BE2C (cell line): Measurements from ENCODE around the gene KDM5C.

Experiments
- DNase-seq: peaks from one replicate; pipeline ENCODE4 v3.0.0-alpha.2; 2020
- H3K27me3 ChIP-seq: fragments of 250-450 bp; sonication (Bioruptor Pico); 2 replicates; pipeline ENCODE4 v1.5.1; 2020; ENCODE audit warnings: mild to moderate bottlenecking
- H3K36me3 ChIP-seq: fragments of 250-450 bp; sonication (Bioruptor Pico); 2 replicates; pipeline ENCODE4 v1.5.1; 2020; ENCODE audit warnings: mild to moderate bottlenecking
- H3K4me1 ChIP-seq: fragments of 250-450 bp; sonication (Bioruptor Pico); 2 replicates; pipeline ENCODE4 v1.5.1; 2020
- H3K4me3 ChIP-seq: 2 replicates; pipeline ENCODE4 v1.5.1; 2011; ENCODE audit warnings: low read depth, low read length
- H3K9me3 ChIP-seq: fragments of 250-450 bp; sonication (Bioruptor Pico); 2 replicates; pipeline ENCODE4 v1.5.1; 2020
- TF ChIP-seq, protein P1 (sequence below): IDR thresholded peaks from 2 replicates; pipeline ENCODE4 v1.5.1; 2012; ENCODE audit warnings: mild to moderate bottlenecking, low read depth, low read length

The KDM5C gene

DNA sequence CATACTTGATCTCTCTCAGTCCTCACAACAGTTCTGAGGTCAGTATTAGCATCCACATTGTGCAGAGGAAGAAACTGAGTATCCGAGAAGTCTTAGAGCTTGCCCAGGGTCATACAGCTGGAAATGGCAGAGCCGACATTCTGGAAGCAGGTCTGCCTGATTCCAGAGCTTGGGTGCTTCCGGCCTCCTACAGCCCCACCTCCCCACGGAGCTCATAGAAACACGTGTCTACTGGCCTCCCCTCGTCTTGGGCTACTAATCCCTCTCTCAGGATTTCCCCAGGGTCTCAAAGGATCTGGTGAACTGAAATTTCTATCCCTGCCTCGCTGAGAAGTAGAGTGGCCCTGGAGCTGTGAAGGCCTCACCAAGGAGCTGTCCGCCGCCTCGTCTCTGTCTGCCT, 12.0 kb upstream of the KDM5C start:
- no peaks in the 10 kb centered on the region for H3K9me3 ChIP-seq
- TF ChIP-seq, protein P1, sequence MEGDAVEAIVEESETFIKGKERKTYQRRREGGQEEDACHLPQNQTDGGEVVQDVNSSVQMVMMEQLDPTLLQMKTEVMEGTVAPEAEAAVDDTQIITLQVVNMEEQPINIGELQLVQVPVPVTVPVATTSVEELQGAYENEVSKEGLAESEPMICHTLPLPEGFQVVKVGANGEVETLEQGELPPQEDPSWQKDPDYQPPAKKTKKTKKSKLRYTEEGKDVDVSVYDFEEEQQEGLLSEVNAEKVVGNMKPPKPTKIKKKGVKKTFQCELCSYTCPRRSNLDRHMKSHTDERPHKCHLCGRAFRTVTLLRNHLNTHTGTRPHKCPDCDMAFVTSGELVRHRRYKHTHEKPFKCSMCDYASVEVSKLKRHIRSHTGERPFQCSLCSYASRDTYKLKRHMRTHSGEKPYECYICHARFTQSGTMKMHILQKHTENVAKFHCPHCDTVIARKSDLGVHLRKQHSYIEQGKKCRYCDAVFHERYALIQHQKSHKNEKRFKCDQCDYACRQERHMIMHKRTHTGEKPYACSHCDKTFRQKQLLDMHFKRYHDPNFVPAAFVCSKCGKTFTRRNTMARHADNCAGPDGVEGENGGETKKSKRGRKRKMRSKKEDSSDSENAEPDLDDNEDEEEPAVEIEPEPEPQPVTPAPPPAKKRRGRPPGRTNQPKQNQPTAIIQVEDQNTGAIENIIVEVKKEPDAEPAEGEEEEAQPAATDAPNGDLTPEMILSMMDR, result no peak

DNA sequence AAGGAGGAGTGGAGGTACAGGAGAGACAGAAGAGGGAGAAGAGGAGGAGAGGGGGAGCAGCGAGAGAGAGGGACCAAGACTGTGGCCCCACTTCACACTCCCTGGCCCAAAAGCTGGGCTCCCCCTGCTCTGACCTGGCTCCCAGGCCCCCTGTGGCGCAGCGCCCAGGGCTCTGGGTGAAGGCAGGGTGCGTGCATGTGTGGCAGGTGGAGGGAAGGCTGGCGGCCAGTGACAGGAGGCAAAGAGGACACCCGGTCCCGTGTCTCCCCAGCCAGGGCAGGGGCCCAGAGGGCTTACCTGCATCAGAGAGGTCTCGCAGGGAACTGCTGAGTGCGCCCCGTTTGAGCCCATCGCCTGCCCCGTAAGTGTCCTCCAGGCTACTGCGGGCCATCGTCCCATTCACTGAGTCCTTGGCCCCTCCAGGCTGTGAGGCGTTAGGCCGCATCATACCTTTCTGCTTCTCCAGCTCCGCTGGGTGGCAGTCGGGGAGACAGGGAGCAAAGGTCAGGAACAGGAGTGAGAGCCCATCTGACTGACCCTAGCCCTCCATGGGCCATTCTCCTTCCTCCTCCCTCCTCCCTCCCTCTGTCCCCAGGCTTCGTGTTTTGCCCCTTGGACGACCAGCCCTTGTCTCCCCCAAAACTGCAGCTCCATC, 11.1 kb upstream of the KDM5C start:
- TF ChIP-seq, protein P1, result no peak
- H3K4me1 ChIP-seq, result no peaks in the 10 kb centered on the region
- no peaks in the 10 kb centered on the region for H3K27me3 ChIP-seq
- no peak overlapping the region for H3K4me3 ChIP-seq
- no peaks in the 10 kb centered on the region for H3K9me3 ChIP-seq
- no peaks in the 10 kb centered on the region for H3K36me3 ChIP-seq
- DNase-seq, result no peak

More for the DNA sequence above, 12.0 kb upstream of the KDM5C start:
- Histone ChIP-seq H3K4me1 (no peaks in the 10 kb centered on the region), H3K36me3 (no peaks in the 10 kb centered on the region), H3K4me3 (no peak overlapping the region), H3K27me3 (no peaks in the 10 kb centered on the region)
- DNase-seq, result no peak

DNA sequence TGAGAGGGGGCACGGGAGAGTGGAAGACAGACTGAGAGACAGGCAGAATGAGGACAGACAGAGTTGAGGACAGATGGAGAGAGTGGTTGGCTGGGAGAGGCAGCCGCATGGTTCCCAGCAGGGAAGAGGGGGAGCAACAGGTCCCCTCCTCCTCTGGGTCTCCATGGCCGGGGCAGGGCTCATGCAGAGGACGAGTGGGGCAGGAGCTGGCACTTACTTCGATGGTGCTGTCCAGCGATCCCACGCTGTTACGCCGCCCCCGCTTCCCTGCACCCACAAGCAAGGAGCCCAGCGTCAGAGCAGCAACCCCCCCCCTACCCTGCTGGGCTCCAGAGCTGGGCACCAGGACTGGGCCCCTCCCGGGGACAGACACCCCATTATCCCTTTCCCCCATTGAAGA, 10.6 kb upstream of the KDM5C start:
- H3K27me3 ChIP-seq, result no peaks in the 10 kb centered on the region
- TF ChIP-seq, protein P1, result no peak
- H3K36me3 ChIP-seq, result no peaks in the 10 kb centered on the region
- no peaks in the 10 kb centered on the region for H3K4me1 ChIP-seq
- no peak for DNase-seq
- H3K4me3 ChIP-seq, result no peak overlapping the region
- no peaks in the 10 kb centered on the region for H3K9me3 ChIP-seq

GRCh38 chrX:53234484-53234883, 9.5 kb upstream of the KDM5C start:
- Histone ChIP-seq H3K4me1 (no peaks in the 10 kb centered on the region), H3K4me3 (no peak overlapping the region), H3K9me3 (no peaks in the 10 kb centered on the region), H3K27me3 (no peaks in the 10 kb centered on the region), H3K36me3 (no peaks in the 10 kb centered on the region)
- TF ChIP-seq, protein P1, result no peak
- no peak for DNase-seq

DNA sequence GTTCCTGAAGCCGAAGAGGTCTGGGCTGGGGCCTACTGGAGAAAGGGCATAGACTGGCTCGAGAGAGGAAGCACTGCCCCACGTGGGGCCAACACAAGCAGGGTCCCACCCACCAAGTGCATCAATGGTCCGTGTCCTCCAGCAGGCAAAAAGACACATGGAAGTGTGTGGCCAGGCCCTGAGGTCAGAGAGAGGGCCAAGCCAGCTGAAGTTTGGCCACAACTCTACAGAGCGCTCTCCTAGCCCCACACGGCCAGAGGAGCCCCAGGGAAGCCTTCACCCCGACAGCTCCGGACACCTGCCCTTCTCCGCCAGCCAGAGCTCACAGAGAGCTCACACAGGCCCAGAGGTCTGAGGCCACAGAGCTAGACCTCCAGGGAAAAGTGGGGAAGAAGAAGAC, 8.5 kb upstream of the KDM5C start:
- DNase-seq, result no peak
- Histone ChIP-seq H3K27me3 (no peaks in the 10 kb centered on the region), H3K4me3 (no peak overlapping the region), H3K4me1 (no peaks in the 10 kb centered on the region), H3K36me3 (no peaks in the 10 kb centered on the region), H3K9me3 (no peaks in the 10 kb centered on the region)
- TF ChIP-seq, protein P1, result no peak

DNA sequence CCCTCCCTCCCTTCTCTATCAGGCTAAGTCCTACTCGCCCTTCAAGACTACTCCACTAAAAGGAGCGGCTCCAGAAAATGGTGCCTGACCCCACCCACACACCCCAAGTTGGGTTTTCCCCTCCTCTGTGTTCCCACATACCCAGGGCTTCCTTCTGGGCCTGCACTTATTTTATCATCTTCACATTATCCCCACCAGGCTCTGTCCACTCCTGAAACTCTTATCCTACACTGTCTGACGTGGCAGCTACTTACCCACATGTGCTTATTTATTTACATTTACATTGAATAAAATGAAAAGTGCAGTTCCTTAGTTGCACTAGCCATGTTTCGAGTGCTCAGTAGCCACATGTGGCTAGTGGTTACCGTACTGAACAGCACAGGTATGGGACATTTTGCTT, 5.1 kb upstream of the KDM5C start:
- TF ChIP-seq, protein P1, result no peak
- Histone ChIP-seq H3K4me1 (no peaks in the 10 kb centered on the region), H3K9me3 (no peaks in the 10 kb centered on the region), H3K27me3 (no peaks in the 10 kb centered on the region), H3K4me3 (no peak overlapping the region), H3K36me3 (no peaks in the 10 kb centered on the region)
- no peak for DNase-seq
